CD4-positive, CD25-positive, alpha-beta regulatory T cell (primary cell): Measurements from ENCODE around the gene MAJIN. TPM values are rescaled to one million over a fixed set of nuclear protein-coding genes. Genes with fewer than 3 reads are reported as not detected.
"Not testable (repeated sequence)": the region's sequence is repeated elsewhere in the genome, so short reads cannot be mapped to it uniquely, and the experiment has no call there.

Source experiments
- ATAC-seq, 2 donors: fragments of 150-1000 bp; cut with Tn5 transposase; one replicate each; pipeline ENCODE4 v1.10.0; 2021; ENCODE audit warnings: low read depth in 2 of 2, moderate number of reproducible peaks in 2 of 2, moderate library complexity in 1 of 2
- DNase-seq, 3 donors: peaks; one replicate each; pipeline versions ENCODE4 v3.0.0 to v3.0.0-alpha.2; 2012 to 2022; ENCODE audit warnings: mixed read lengths in 1 of 3
- H3K27ac ChIP-seq: one replicate; pipeline ENCODE4 v1.7.0; 2013; ENCODE audit warnings: mild to moderate bottlenecking, low read length; ENCODE audit not compliant: insufficient read depth, poor library complexity, severe bottlenecking
- H3K27me3 ChIP-seq: one replicate; pipeline ENCODE4 v1.7.0; 2013; ENCODE audit warnings: low read length; ENCODE audit not compliant: control insufficient read depth, insufficient read depth
- H3K36me3 ChIP-seq: one replicate; pipeline ENCODE4 v1.7.0; 2013; ENCODE audit warnings: mild to moderate bottlenecking, low read length, moderate library complexity; ENCODE audit not compliant: control insufficient read depth, insufficient read depth
- H3K4me1 ChIP-seq: 2 replicates; pipeline ENCODE4 v1.7.0; 2013; ENCODE audit warnings: mild to moderate bottlenecking, low read length; ENCODE audit not compliant: insufficient read depth, control insufficient read depth, poor library complexity, severe bottlenecking
- H3K4me3 ChIP-seq: one replicate; pipeline ENCODE4 v1.7.0; 2013; ENCODE audit warnings: low read depth, mild to moderate bottlenecking, low read length, moderate library complexity
- H3K9me3 ChIP-seq, 2 experiments: 1 replicate in 1 of 2; 2 replicates in 1 of 2; pipeline ENCODE4 v1.7.0; 2013; ENCODE audit warnings: low read length in 2 of 2, mild to moderate bottlenecking in 1 of 2, moderate library complexity in 1 of 2; ENCODE audit not compliant: control insufficient read depth in 2 of 2
- H3K27ac Mint-ChIP-seq, 3 donors: one replicate each; pipeline ENCODE4 v1.8.0; 2020 to 2022; ENCODE audit warnings: mild to moderate bottlenecking in 3 of 3, mixed read lengths in 3 of 3, moderate library complexity in 2 of 3
- H3K27me3 Mint-ChIP-seq: one replicate; pipeline ENCODE4 v1.8.0; 2022; ENCODE audit warnings: mild to moderate bottlenecking, mixed read lengths
- H3K36me3 Mint-ChIP-seq: one replicate; pipeline ENCODE4 v1.8.0; 2020; ENCODE audit warnings: mixed read lengths
- H3K4me1 Mint-ChIP-seq, 4 donors: one replicate each; pipeline ENCODE4 v1.8.0; 2020 to 2022; ENCODE audit warnings: mixed read lengths in 4 of 4, mild to moderate bottlenecking in 1 of 4
- H3K4me3 Mint-ChIP-seq, 4 donors: one replicate each; pipeline ENCODE4 v1.8.0; 2020 to 2022; ENCODE audit warnings: mild to moderate bottlenecking in 4 of 4, mixed read lengths in 4 of 4, moderate library complexity in 3 of 4
- H3K9me3 Mint-ChIP-seq, 7 donors: one replicate each; pipeline ENCODE4 v1.8.0; 2020 to 2022; ENCODE audit warnings: mixed read lengths in 7 of 7, mild to moderate bottlenecking in 3 of 7, moderate library complexity in 2 of 7
- polyA plus RNA-seq, 4 donors: library from polyadenylated mRNA; unstranded; fragments of 300-500 nt; fragmentation: Illumina TruSeq; gene quantifications; one replicate each; pipeline ENCODE4 v1.2.3, GENCODE V29; 2021
- total RNA-seq: library from RNA; stranded (reverse); gene quantifications from one replicate; pipeline ENCODE4 v1.2.3, GENCODE V29; 2022

The MAJIN gene
- total and polyA plus RNA-seq, 5 donors from 2014 or later = 0.46 to 0.64 (median 0.51) TPM; not detected in 2

DNA sequence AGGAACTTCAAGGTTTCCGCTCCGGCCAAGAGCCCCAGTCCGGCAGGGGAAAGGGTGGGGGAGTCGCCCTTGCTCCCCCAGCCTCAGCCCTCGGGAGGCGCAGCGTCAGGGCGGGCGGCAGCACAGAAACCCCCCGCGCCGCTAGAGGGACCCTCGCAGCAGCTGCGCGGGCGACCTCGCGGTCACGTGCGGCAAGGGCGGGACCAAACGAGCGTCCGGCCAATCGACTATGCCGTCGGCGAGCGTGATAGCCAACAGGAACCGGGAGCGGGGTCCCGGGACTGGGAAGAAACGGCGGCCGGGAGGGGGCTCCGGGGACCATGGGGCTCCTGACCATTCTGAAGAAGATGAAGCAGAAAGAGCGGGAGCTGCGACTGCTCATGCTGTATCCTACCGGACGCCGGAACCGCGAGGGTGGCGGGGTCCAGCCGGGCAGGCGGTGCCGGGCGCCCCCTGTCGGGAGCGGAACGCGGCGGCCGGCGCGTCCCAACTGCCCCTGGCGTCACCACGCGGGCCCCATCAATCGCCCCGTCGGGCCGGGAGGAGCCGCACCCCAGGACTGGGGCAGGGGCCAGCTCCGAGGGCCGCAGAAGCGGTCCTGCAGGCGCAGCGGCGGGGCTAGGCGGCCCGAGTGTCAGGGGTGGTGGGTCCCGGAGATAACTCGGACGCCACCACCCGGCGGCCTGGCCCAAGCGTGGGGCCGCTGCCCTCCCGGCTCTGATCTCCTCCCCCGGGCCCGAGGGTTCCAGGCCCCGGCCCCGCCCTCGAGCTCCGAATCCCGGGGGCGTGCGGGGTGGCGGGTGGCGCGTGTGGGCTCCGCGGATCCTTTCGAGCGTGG is 42.2 kb upstream of the MAJIN start, which contains the start of gene ARL2:
ARL2 (plus strand) TSS at position 273 of the 838 bp plus-strand sequence; CDS start at position 321, 48 bp downstream.
- peak; percentile 77 to 78 for ATAC-seq
- Histone ChIP-seq H3K27me3 (no peaks in the 10 kb centered on the region), H3K4me1 (peaks cover 13% of the 10 kb centered on the region), H3K36me3 (no peaks in the 10 kb centered on the region), H3K9me3 (no peaks in the 10 kb centered on the region), H3K4me3 (peak within 1 kb of the TSS; percentile 57), H3K27ac (peak within 1 kb of the TSS; percentile 95)
- peaks cover 0 to 31% (median 15%) of the 10 kb centered on the region in 4 donors for H3K4me1 Mint-ChIP-seq
- H3K9me3 Mint-ChIP-seq = no peaks in the 10 kb centered on the region
- H3K27ac Mint-ChIP-seq = peak within 1 kb of the TSS; percentile 93 to 98 (median 97)
- peak; percentile 83 to 92 (median 85) for DNase-seq
- no peaks in the 10 kb centered on the region for H3K36me3 Mint-ChIP-seq
- H3K27me3 Mint-ChIP-seq = peaks cover 6% of the 10 kb centered on the region
- H3K4me3 Mint-ChIP-seq = peak within 1 kb of the TSS; percentile 92 to 98 (median 94)

DNA sequence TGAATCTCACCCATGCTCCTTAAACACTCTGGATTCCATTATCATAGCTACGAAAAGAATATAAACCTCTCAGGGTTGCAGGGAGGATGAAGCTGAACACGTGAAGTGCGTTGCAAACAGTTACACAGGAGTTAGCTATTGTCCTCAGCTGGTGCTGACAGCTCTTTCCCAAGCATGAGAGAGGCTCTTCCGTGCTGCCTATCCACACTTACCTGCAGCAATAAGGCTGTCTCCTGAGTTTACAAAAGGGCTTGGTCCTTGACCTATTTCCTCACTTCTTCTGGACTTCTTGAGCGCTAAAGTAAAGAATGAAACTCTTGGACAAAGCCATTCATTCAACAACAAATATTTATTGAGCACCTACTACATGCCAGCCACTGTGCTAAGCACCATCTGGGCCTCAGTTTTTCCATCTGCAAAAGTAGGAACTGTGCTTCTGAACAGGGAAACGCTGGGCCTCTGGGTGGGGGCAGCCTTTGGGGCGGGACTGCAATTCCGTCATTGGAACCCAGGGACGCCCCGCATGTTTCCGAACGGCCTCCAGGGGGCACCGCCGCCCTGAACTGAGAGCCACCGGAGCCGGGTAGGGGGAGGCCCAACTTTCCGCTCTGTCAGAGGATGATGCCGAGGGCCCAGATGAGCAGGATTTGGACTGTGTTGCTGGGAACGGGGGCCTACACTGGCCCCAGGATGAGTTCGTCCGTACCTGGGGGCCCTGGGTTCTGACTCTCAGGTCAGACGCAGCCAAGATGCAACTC is 41.4 kb upstream of the MAJIN start:
- H3K36me3 Mint-ChIP-seq = no peaks in the 10 kb centered on the region
- H3K27me3 Mint-ChIP-seq = peaks cover 6% of the 10 kb centered on the region

DNA sequence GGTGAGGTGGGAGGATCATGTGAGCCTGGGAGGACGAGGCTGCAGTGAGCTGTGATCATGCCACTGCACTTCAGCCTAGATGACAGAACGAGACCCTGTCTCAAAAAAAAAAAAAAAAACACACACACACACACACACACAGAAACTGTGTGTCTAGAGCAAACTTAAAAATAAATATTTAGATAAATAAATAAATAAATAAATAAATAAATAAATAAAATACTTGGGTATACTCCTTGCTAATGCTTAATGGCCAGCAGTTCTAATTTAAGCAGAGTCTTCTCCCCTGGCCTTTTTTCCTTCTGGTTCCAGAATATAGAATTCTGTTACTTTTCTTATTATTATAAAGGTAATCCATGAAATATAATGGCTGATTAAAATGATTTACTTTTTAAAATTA is 37.0 kb upstream of the MAJIN start:
- Mint-ChIP-seq H3K27me3 (peaks cover 11% of the 10 kb centered on the region), H3K4me3 (no peak overlapping the region), H3K36me3 (no peaks in the 10 kb centered on the region), H3K9me3 (no peaks in the 10 kb centered on the region), H3K27ac (no peak overlapping the region), H3K4me1 (peaks cover 0 to 7% (median 3%) of the 10 kb centered on the region in 4 donors)
- Histone ChIP-seq H3K36me3 (no peaks in the 10 kb centered on the region), H3K27me3 (no peaks in the 10 kb centered on the region), H3K4me3 (no peak overlapping the region), H3K4me1 (no peaks in the 10 kb centered on the region), H3K27ac (no peak overlapping the region), H3K9me3 (no peaks in the 10 kb centered on the region)
- ATAC-seq (no peak), DNase-seq (no peak)

More for the DNA sequence above, 41.4 kb upstream of the MAJIN start:
- H3K36me3 ChIP-seq = no peaks in the 10 kb centered on the region
- H3K27me3 ChIP-seq = no peaks in the 10 kb centered on the region
- H3K9me3 Mint-ChIP-seq = no peaks in the 10 kb centered on the region
- peaks cover 0 to 31% (median 15%) of the 10 kb centered on the region in 4 donors for H3K4me1 Mint-ChIP-seq
- H3K9me3 ChIP-seq = no peaks in the 10 kb centered on the region
- ATAC-seq (peak; percentile 88 to 91), DNase-seq (peak; percentile 83 to 93 (median 91))
- peaks cover 13% of the 10 kb centered on the region for H3K4me1 ChIP-seq
- H3K4me3 ChIP-seq = peak overlapping the region; percentile 57
- H3K27ac Mint-ChIP-seq = peak overlapping the region; percentile 93 to 98 (median 97)
- peak overlapping the region; percentile 92 to 98 (median 92) for H3K4me3 Mint-ChIP-seq
- peak overlapping the region; percentile 95 for H3K27ac ChIP-seq

DNA sequence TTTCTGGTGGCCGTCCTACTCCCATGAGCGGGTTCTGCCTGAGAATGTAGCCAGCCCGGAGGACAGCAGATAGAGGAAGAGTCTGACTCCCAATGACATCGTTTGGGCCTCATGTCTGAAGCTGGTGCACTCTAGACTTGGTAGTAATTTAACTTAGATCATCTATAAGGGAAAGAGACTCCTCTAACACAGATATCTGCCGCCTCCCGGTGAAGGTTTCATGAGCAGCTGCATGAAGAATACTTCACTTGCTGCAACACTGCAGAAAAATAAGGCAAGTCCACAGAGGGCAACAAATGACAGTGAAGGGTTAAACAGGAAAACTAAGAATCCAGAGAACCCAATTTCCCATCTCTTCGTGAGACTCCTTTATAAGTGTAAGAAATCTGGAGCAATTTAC is 36.1 kb upstream of the MAJIN start:
- DNase-seq (no peak), ATAC-seq (no peak)
- H3K4me1 ChIP-seq = no peaks in the 10 kb centered on the region
- peaks cover 5% of the 10 kb centered on the region for H3K27me3 Mint-ChIP-seq
- no peaks in the 10 kb centered on the region for H3K36me3 Mint-ChIP-seq
- H3K4me3 ChIP-seq = no peak overlapping the region
- peak overlapping the region in 1 of 4 donors; percentile 15 for H3K4me3 Mint-ChIP-seq
- H3K4me1 Mint-ChIP-seq = peaks cover 0 to under 1% (median 0%) of the 10 kb centered on the region in 4 donors
- no peak overlapping the region for H3K27ac Mint-ChIP-seq
- H3K27ac ChIP-seq = no peak overlapping the region
- no peaks in the 10 kb centered on the region for H3K9me3 Mint-ChIP-seq
- no peaks in the 10 kb centered on the region for H3K27me3 ChIP-seq
- H3K36me3 ChIP-seq = no peaks in the 10 kb centered on the region
- no peaks in the 10 kb centered on the region for H3K9me3 ChIP-seq

DNA sequence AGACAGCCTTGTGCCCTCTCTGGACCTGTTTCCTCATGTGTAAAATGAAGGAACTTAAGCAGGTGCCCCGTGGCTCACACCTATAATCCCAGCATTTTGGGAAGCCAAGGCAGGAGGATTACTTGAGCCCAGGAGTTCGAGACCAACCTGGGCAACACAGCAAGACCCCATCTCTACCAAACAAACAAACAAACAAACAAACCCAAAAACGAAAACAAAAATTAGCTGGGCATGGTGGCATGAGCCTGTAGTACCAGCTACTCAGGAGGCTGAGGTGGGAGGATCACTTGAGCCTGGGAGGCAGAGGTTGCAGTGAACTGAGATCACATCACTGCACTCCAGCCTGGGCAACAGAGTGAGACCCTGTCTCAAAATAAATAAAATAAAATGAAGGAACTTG is 32.1 kb upstream of the MAJIN start:
- H3K9me3 Mint-ChIP-seq, H3K27me3 ChIP-seq, H3K4me1 Mint-ChIP-seq, H3K27me3 Mint-ChIP-seq, H3K4me1 ChIP-seq, H3K9me3 ChIP-seq, DNase-seq, ATAC-seq, H3K36me3 Mint-ChIP-seq, H3K27ac ChIP-seq, H3K4me3 Mint-ChIP-seq, H3K4me3 ChIP-seq, H3K36me3 ChIP-seq: not testable (repeated sequence)
- H3K27ac Mint-ChIP-seq = peak overlapping the region in 1 of 3 donors; percentile 59

DNA sequence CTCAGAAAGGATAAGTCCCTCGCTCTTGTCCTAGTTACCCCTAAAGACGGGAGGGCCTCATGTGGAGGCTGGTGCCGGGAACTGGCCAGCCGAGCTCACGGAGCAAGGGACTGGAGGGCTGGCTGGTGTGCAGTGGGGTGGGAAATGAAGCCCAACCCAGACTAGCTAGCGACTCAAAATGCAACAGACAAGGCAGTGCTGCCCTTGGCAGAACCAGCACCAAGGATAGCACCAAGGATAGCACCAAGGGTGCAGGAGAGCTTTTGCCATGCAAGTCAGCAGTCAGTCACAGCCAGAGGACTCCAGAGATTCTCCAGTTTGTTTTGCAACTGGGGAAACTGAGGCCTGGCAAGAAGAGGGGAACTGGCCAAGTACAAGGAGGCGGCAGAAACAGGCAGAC is 31.4 kb upstream of the MAJIN start:
- DNase-seq = no peak
- Mint-ChIP-seq H3K27ac (no peak overlapping the region), H3K4me1 (peaks cover 0 to 11% (median 5%) of the 10 kb centered on the region in 4 donors), H3K27me3 (peaks cover 5% of the 10 kb centered on the region), H3K9me3 (no peaks in the 10 kb centered on the region), H3K4me3 (no peak overlapping the region), H3K36me3 (no peaks in the 10 kb centered on the region)
- Histone ChIP-seq H3K36me3 (no peaks in the 10 kb centered on the region), H3K4me1 (no peaks in the 10 kb centered on the region), H3K4me3 (no peak overlapping the region), H3K9me3 (no peaks in the 10 kb centered on the region), H3K27me3 (no peaks in the 10 kb centered on the region), H3K27ac (no peak overlapping the region)
- no peak for ATAC-seq

DNA sequence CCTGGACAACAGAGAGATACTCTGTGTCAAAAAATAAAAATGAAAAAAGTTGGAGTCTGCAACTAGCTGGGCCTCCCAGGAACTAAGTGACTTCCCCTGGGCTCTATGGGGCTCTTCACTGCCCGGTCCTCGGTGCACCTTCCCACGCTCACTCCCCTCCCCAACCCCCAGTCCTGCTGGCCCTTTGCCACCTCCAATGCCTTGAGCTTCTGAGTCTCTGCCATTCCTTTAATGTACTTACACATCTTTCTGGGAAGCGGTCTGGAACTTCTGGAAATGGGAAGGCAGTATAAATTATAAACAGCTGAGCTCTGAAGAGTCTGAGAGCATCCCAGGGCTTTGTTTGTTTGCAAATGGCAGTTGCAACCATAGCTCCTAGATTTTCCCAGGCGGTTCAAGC is 30.8 kb upstream of the MAJIN start:
- ATAC-seq = no peak
- no peaks in the 10 kb centered on the region for H3K27me3 ChIP-seq
- H3K4me1 ChIP-seq = no peaks in the 10 kb centered on the region
- no peaks in the 10 kb centered on the region for H3K9me3 ChIP-seq
- no peak overlapping the region for H3K27ac Mint-ChIP-seq
- H3K27ac ChIP-seq = no peak overlapping the region
- peaks cover 0 to 15% (median 7%) of the 10 kb centered on the region in 4 donors for H3K4me1 Mint-ChIP-seq
- no peaks in the 10 kb centered on the region for H3K9me3 Mint-ChIP-seq
- no peak overlapping the region for H3K4me3 ChIP-seq
- H3K4me3 Mint-ChIP-seq = no peak overlapping the region
- no peak for DNase-seq
- no peaks in the 10 kb centered on the region for H3K36me3 Mint-ChIP-seq
- peaks cover 5% of the 10 kb centered on the region for H3K27me3 Mint-ChIP-seq
- no peaks in the 10 kb centered on the region for H3K36me3 ChIP-seq
